KMS-11 (cell line): Measurements from ENCODE around the gene NRP1.
"Not testable (repeated sequence)": the region's sequence is repeated elsewhere in the genome, so short reads cannot be mapped to it uniquely, and the experiment has no call there.

Experiments used
- H2AFZ ChIP-seq: fragments of 200-600 bp; sonication (generic); 2 replicates; pipeline ENCODE4 v1.6.1; 2016; ENCODE audit warnings: antibody characterized with exemption, mixed run types, low read depth
- H3K27ac ChIP-seq: fragments of 200-600 bp; sonication (generic); 2 replicates; pipeline ENCODE4 v1.6.1; 2016; ENCODE audit warnings: mild to moderate bottlenecking, mixed run types
- H3K27me3 ChIP-seq: fragments of 200-600 bp; sonication (generic); 2 replicates; pipeline ENCODE4 v1.6.1; 2017; ENCODE audit warnings: mild to moderate bottlenecking, low read depth, mixed run types, moderate library complexity; ENCODE audit not compliant: insufficient read depth
- H3K36me3 ChIP-seq: fragments of 200-600 bp; sonication (generic); 2 replicates; pipeline ENCODE4 v1.6.1; 2017; ENCODE audit warnings: mild to moderate bottlenecking, mixed run types; ENCODE audit not compliant: insufficient read depth
- H3K4me1 ChIP-seq: fragments of 200-600 bp; sonication (generic); 2 replicates; pipeline ENCODE4 v1.6.1; 2016; ENCODE audit warnings: mild to moderate bottlenecking, low read depth, mixed run types; ENCODE audit not compliant: poor library complexity, severe bottlenecking
- H3K4me2 ChIP-seq: fragments of 200-600 bp; sonication (generic); 2 replicates; pipeline ENCODE4 v1.7.0; 2016; ENCODE audit warnings: mild to moderate bottlenecking, mixed run types
- H3K4me3 ChIP-seq: fragments of 200-600 bp; sonication (generic); IDR thresholded peaks from 2 replicates; pipeline ENCODE4 v1.6.1; 2017; ENCODE audit warnings: low read depth, low read length, mixed read lengths; ENCODE audit not compliant: insufficient read depth
- H3K79me2 ChIP-seq: fragments of 200-600 bp; sonication (generic); 2 replicates; pipeline ENCODE4 v1.6.1; 2016; ENCODE audit warnings: low read depth, mixed run types; ENCODE audit not compliant: insufficient read depth
- H3K9ac ChIP-seq: fragments of 200-600 bp; sonication (generic); 2 replicates; pipeline ENCODE4 v1.6.1; 2016; ENCODE audit warnings: mild to moderate bottlenecking, mixed run types
- H4K20me1 ChIP-seq: fragments of 200-600 bp; sonication (generic); 2 replicates; pipeline ENCODE4 v1.6.1; 2016; ENCODE audit warnings: mild to moderate bottlenecking, mixed run types; ENCODE audit not compliant: insufficient read depth
- TF ChIP-seq, protein P1 (sequence below): fragments of 200-600 bp; sonication (generic); conservative IDR thresholded peaks from 2 replicates; pipeline ENCODE4 v1.6.1; 2017; ENCODE audit warnings: low read depth, mild to moderate bottlenecking, antibody characterized with exemption, low read length, moderate library complexity, mixed read lengths

The NRP1 gene

DNA sequence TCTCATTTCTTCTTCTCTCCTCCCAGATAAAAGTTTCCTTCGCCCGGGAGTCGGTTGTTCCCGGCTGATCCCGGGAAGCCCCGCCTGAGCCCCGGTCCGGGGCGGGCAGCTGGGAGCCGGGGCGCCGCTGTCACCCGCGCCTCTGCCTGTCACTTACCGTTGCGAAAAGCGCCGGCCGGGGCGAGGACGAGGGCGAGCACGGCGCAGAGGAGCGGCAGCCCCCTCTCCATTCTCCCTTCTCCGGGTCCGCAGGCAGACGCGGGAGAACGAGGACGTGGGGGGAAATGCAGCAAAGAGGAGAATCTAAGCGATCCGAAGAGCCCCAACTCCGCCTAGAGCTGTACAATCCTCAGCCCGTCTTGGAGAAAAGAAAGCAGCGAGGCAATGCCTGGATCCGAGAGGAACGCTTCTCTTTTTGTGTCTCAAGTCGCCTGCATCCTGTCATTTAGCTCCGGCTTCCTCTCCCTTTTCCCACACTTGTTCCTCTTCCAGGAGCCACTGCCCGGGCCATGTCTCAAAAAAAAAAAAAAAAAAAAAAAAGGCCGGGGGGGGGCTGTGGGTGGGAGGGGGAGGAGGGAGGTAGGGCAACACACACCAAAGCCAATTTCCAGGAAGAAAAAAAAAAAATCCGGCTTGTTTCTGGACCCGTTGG lies at the start of gene NRP1:
Gene NRP1 (minus strand): TSS at position 515 of the 652 bp plus-strand sequence. CDS start 285 bp downstream, at position 230.
- H2AFZ ChIP-seq: peak within 1 kb of the TSS; percentile 88
- H3K9ac ChIP-seq: peak within 1 kb of the TSS; percentile 41; the same call in 1 of the 2 replicates
- TF ChIP-seq, protein P1, sequence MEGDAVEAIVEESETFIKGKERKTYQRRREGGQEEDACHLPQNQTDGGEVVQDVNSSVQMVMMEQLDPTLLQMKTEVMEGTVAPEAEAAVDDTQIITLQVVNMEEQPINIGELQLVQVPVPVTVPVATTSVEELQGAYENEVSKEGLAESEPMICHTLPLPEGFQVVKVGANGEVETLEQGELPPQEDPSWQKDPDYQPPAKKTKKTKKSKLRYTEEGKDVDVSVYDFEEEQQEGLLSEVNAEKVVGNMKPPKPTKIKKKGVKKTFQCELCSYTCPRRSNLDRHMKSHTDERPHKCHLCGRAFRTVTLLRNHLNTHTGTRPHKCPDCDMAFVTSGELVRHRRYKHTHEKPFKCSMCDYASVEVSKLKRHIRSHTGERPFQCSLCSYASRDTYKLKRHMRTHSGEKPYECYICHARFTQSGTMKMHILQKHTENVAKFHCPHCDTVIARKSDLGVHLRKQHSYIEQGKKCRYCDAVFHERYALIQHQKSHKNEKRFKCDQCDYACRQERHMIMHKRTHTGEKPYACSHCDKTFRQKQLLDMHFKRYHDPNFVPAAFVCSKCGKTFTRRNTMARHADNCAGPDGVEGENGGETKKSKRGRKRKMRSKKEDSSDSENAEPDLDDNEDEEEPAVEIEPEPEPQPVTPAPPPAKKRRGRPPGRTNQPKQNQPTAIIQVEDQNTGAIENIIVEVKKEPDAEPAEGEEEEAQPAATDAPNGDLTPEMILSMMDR: no peak
- H3K4me2 ChIP-seq: peak within 1 kb of the TSS; percentile 67
- H4K20me1 ChIP-seq: no peaks in the 10 kb centered on the region
- no peak within 1 kb of the TSS for H3K27ac ChIP-seq
- H3K36me3 ChIP-seq: no peaks in the 10 kb centered on the region
- H3K27me3 ChIP-seq: no peaks in the 10 kb centered on the region
- H3K4me1 ChIP-seq: no peaks in the 10 kb centered on the region
- no peak within 1 kb of the TSS for H3K4me3 ChIP-seq
- no peaks in the 10 kb centered on the region for H3K79me2 ChIP-seq

DNA sequence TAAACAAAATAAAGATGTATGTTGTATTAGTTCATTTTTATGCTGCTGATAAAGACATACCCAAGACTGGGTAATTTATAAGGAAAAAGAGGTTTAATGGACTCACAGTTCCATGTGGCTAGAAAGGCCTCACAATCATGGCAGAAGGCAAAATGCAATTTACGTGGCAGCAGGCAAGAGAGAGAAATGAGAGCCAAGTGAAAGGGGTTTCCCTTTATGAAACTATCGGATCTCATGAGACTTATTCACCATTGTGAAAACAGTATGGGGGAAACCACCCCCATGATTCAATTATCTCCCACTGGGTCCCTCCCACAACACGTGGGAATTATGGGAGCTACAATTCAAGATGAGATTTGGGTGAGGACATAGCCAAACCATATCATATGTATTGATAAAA lies 49.7 kb upstream of the NRP1 start:
- not testable (repeated sequence) for H3K27me3 ChIP-seq, H3K9ac ChIP-seq, H3K4me2 ChIP-seq, H4K20me1 ChIP-seq, H2AFZ ChIP-seq, H3K36me3 ChIP-seq, H3K79me2 ChIP-seq, H3K27ac ChIP-seq, H3K4me3 ChIP-seq, H3K4me1 ChIP-seq

DNA sequence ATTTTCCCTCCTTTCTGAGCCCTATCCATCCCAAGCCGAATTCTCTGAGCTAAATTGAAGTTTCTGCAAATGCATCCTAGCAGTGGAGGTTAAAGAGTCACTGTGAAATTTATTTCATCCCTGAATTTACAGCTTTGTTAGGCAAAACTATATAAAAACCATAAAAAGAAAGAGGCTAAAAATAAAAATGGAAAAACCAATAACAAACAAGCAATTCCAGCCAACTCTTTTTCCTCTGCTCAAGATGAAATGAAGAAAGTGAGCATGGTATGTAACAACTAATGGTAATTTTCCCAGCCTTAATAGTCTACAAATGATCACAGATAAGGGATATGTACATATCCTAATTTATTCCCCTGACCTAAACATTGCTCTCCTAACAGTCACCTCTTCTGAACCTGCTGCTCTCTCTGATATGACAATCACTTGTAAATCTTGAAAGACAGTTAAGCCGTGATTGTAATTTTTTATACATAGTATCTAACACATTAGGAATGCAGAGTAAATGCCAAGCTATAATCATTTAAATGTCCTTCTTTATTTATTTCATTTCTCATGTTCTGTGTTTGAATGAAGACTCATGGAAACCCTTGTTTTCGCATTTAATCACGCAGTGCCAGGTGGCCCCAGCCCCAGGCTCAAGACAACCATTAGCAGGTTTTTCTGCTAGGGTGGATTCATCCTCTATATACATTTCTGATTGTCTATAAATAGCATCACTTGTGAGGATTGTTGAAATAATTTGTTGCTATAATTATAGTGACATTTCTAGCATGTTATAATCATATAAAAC lies 48.6 kb upstream of the NRP1 start:
- no peak overlapping the region for H3K27ac ChIP-seq
- H3K4me2 ChIP-seq: no peak overlapping the region
- no peaks in the 10 kb centered on the region for H3K27me3 ChIP-seq
- TF ChIP-seq, protein P1: no peak
- no peaks in the 10 kb centered on the region for H3K79me2 ChIP-seq
- H3K36me3 ChIP-seq: no peaks in the 10 kb centered on the region
- H4K20me1 ChIP-seq: no peaks in the 10 kb centered on the region
- no peak overlapping the region for H3K4me3 ChIP-seq
- H3K4me1 ChIP-seq: no peaks in the 10 kb centered on the region
- H2AFZ ChIP-seq: no peak overlapping the region
- no peak overlapping the region for H3K9ac ChIP-seq

DNA sequence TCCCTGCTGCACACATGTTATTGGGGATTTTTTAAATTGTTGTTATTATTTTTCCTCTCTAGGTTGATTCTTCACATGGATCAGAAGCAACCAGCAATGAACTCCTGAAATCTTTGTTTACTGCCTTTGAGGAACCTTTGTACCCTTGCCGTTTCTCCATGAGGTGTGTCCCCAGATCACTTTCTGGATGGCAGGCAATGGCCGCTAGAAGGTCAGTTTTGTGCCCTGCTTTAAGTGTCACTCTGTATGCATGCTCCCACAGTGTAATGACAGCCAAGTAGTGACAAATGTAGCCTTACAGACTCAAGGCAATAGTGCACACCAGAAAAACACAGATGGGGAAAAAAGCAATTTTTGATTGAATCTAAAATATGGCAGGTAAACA lies 47.7 kb upstream of the NRP1 start:
- no peaks in the 10 kb centered on the region for H3K27me3 ChIP-seq
- H4K20me1 ChIP-seq: no peaks in the 10 kb centered on the region
- no peak overlapping the region for H3K27ac ChIP-seq
- H3K4me2 ChIP-seq: no peak overlapping the region
- H3K4me1 ChIP-seq: no peaks in the 10 kb centered on the region
- H3K4me3 ChIP-seq: no peak overlapping the region
- no peak overlapping the region for H2AFZ ChIP-seq
- no peaks in the 10 kb centered on the region for H3K79me2 ChIP-seq
- no peak overlapping the region for H3K9ac ChIP-seq
- H3K36me3 ChIP-seq: no peaks in the 10 kb centered on the region
- TF ChIP-seq, protein P1: no peak
